Endodermal cell (in vitro differentiated cells): ENCODE results near the gene RNF149. TPM values are rescaled to one million over a fixed set of nuclear protein-coding genes. Genes with fewer than 3 reads are reported as not detected.

ENCODE experiments used
- DNase-seq: peaks from one replicate; pipeline ENCODE4 v3.0.0-alpha.2; 2017
- H3K27ac ChIP-seq: 2 replicates; pipeline ENCODE4 v1.5.1; 2013; ENCODE audit warnings: mild to moderate bottlenecking, low read depth, low read length, moderate library complexity
- H3K27me3 ChIP-seq: 2 replicates; pipeline ENCODE4 v1.6.1; 2013; ENCODE audit warnings: mild to moderate bottlenecking, low read length, moderate library complexity; ENCODE audit not compliant: insufficient read depth, control insufficient read depth, poor library complexity, severe bottlenecking
- H3K36me3 ChIP-seq: 2 replicates; pipeline ENCODE4 v1.7.0; 2013; ENCODE audit warnings: mild to moderate bottlenecking, low read length, moderate library complexity; ENCODE audit not compliant: control insufficient read depth, insufficient read depth
- H3K4me1 ChIP-seq: one replicate; pipeline ENCODE4 v1.7.0; 2013; ENCODE audit warnings: low read length; ENCODE audit not compliant: control insufficient read depth, insufficient read depth
- H3K4me3 ChIP-seq: 2 replicates; pipeline ENCODE4 v1.5.1; 2013; ENCODE audit warnings: mild to moderate bottlenecking, low read length, moderate library complexity
- H3K9ac ChIP-seq: 2 replicates; pipeline ENCODE4 v1.6.1; 2013; ENCODE audit warnings: mild to moderate bottlenecking, low read length, moderate library complexity; ENCODE audit not compliant: poor library complexity, severe bottlenecking; ENCODE audit errors: extremely low read depth
- H3K9me3 ChIP-seq: 2 replicates; pipeline ENCODE4 v1.6.1; 2013; ENCODE audit warnings: mild to moderate bottlenecking, low read length, moderate library complexity; ENCODE audit not compliant: control insufficient read depth
- H3K27ac Mint-ChIP-seq: 2 replicates; pipeline ENCODE4 v1.8.0; 2020; ENCODE audit warnings: mixed read lengths
- H3K27me3 Mint-ChIP-seq: 2 replicates; pipeline ENCODE4 v1.8.0; 2021; ENCODE audit warnings: mild to moderate bottlenecking, mixed read lengths; ENCODE audit not compliant: insufficient read depth
- H3K36me3 Mint-ChIP-seq: 2 replicates; pipeline ENCODE4 v1.8.0; 2020; ENCODE audit warnings: low read depth, mixed read lengths
- H3K4me1 Mint-ChIP-seq: 2 replicates; pipeline ENCODE4 v1.8.0; 2020; ENCODE audit warnings: mixed read lengths
- H3K4me3 Mint-ChIP-seq: 2 replicates; pipeline ENCODE4 v1.8.0; 2020; ENCODE audit warnings: mild to moderate bottlenecking, moderate library complexity, mixed read lengths
- H3K9me3 Mint-ChIP-seq: 2 replicates; pipeline ENCODE4 v1.8.0; 2020; ENCODE audit warnings: mild to moderate bottlenecking, mixed read lengths
- WGBS, 2 experiments: methylation state at CpG; one replicate each; pipeline versions ENCODE4 v1.1.5 to v1.1.7; 2013; ENCODE audit warnings: missing lambda C conversion rate in 2 of 2, mixed read lengths in 1 of 2; ENCODE audit not compliant: insufficient coverage in 1 of 2, insufficient read length in 1 of 2; 5-methylcytosine and 5-hydroxymethylcytosine counted together
- total RNA-seq, 2 donors: library from RNA; stranded (reverse); fragmentation: NEBNext Ultra II Directional in 1 of 2; extraction: Animal tissue kit (Norgen Biotek cat#: 25700) in 1 of 2; gene quantifications; 2 replicates in 1 of 2; 3 replicates in 1 of 2; pipeline ENCODE4 v1.2.1, GENCODE V29; 2021
- TF ChIP-seq, protein P1 (sequence below): fragments of 200-600 bp; sonication (generic); conservative IDR thresholded peaks from 2 replicates; pipeline ENCODE4 v1.5.0; 2021; ENCODE audit warnings: antibody characterized with exemption, mild to moderate bottlenecking

RNF149 gene
- total RNA-seq, 2 donors from 2014 or later: 26.4 to 36.3 TPM

DNA sequence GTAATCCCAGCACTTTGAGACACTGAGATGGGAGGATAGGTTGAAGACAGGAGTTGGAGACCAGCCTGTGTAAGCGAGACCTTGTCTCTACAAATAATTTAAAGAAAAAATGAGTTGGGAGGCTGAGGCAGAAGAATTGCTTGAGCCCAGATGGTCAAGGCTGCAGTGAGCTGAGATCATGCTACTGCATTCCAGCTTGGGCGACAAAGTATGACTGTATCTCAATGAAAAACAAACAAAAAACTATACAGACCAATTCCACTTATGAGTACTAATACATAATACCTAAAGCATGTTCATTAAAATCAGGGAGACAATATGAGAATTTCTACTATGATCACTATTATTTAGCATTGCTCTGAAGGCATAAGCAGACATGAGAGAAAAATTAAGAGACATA lies 12.6 kb downstream of the RNF149 start:
- peaks cover 30% of the 10 kb centered on the region for H3K36me3 ChIP-seq
- H3K9me3 Mint-ChIP-seq: no peaks in the 10 kb centered on the region
- H3K36me3 Mint-ChIP-seq: peaks cover 19% of the 10 kb centered on the region
- TF ChIP-seq, protein P1, sequence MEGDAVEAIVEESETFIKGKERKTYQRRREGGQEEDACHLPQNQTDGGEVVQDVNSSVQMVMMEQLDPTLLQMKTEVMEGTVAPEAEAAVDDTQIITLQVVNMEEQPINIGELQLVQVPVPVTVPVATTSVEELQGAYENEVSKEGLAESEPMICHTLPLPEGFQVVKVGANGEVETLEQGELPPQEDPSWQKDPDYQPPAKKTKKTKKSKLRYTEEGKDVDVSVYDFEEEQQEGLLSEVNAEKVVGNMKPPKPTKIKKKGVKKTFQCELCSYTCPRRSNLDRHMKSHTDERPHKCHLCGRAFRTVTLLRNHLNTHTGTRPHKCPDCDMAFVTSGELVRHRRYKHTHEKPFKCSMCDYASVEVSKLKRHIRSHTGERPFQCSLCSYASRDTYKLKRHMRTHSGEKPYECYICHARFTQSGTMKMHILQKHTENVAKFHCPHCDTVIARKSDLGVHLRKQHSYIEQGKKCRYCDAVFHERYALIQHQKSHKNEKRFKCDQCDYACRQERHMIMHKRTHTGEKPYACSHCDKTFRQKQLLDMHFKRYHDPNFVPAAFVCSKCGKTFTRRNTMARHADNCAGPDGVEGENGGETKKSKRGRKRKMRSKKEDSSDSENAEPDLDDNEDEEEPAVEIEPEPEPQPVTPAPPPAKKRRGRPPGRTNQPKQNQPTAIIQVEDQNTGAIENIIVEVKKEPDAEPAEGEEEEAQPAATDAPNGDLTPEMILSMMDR: no peak
- no peak overlapping the region for H3K4me3 Mint-ChIP-seq
- H3K9me3 ChIP-seq: no peaks in the 10 kb centered on the region
- no peak overlapping the region for H3K27ac Mint-ChIP-seq
- peaks cover 4% of the 10 kb centered on the region for H3K4me1 ChIP-seq
- no peaks in the 10 kb centered on the region for H3K27me3 ChIP-seq
- H3K4me1 Mint-ChIP-seq: peaks cover 10% of the 10 kb centered on the region
- no peaks in the 10 kb centered on the region for H3K27me3 Mint-ChIP-seq
- no peak overlapping the region for H3K4me3 ChIP-seq
- WGBS, 2 experiments: 98 to 100% methylated on average over 1 to 2 of the region's 2 CpGs
- no peak overlapping the region for H3K9ac ChIP-seq
- H3K27ac ChIP-seq: no peak overlapping the region
- DNase-seq: no peak

DNA sequence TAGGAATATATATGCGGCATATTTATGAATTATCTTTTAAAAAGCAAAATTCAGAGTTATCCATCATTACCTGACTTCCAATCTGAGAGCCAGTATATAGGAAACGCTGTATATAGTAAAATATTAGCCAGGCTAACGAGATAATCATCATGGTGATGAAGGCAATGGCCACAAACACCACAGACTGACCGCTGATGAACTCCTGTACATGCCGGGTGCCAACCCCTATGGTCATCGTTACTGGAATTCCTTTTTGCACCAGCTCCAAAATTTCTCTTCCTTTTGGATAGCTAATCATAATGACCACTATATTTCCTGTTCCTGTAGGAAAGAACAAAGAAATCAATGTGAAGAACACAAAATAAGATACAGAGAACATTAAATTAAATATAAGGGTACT lies 13.6 kb downstream of the RNF149 start:
- no peak overlapping the region for H3K27ac Mint-ChIP-seq
- H3K4me3 Mint-ChIP-seq: no peak overlapping the region
- no peaks in the 10 kb centered on the region for H3K27me3 ChIP-seq
- H3K27ac ChIP-seq: no peak overlapping the region
- H3K9me3 ChIP-seq: no peaks in the 10 kb centered on the region
- peaks cover 23% of the 10 kb centered on the region for H3K36me3 Mint-ChIP-seq
- WGBS, 2 experiments: 96 to 97% methylated on average over 3 to 6 of the region's 6 CpGs
- peaks cover 30% of the 10 kb centered on the region for H3K36me3 ChIP-seq
- TF ChIP-seq, protein P1: no peak
- H3K9ac ChIP-seq: no peak overlapping the region
- no peaks in the 10 kb centered on the region for H3K4me1 ChIP-seq
- peaks cover 2% of the 10 kb centered on the region for H3K4me1 Mint-ChIP-seq
- DNase-seq: no peak
- no peaks in the 10 kb centered on the region for H3K9me3 Mint-ChIP-seq
- no peaks in the 10 kb centered on the region for H3K27me3 Mint-ChIP-seq
- no peak overlapping the region for H3K4me3 ChIP-seq

DNA sequence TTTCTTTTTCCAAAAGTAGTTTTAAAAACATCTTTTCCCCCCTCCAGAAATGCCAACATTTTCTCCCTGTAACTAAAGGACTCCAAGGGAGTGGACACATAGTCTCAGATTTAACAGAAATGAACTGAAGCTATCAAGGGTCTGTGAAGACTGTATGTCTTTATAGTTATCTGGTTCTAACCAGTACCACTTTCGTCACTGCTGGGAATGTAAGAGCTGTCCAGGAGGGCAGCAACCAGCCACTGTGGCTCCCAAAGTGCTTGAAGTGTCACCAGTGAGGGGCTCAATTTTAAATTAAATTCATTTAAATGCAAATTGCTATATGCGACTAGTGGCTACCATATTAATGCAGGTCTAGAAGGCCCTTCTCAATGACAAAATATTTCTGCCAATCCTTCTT lies 15.0 kb downstream of the RNF149 start:
- Histone ChIP-seq H3K4me1 (no peaks in the 10 kb centered on the region), H3K9ac (no peak overlapping the region), H3K27ac (no peak overlapping the region), H3K9me3 (no peaks in the 10 kb centered on the region), H3K27me3 (no peaks in the 10 kb centered on the region), H3K4me3 (no peak overlapping the region), H3K36me3 (peaks cover 35% of the 10 kb centered on the region)
- TF ChIP-seq, protein P1: no peak
- no peak overlapping the region for H3K4me3 Mint-ChIP-seq
- no peak for DNase-seq
- H3K27ac Mint-ChIP-seq: no peak overlapping the region
- no peaks in the 10 kb centered on the region for H3K4me1 Mint-ChIP-seq
- H3K36me3 Mint-ChIP-seq: peaks cover 28% of the 10 kb centered on the region
- WGBS, 2 experiments: 85 to 97% methylated on average over 2 of the region's 2 CpGs
- no peaks in the 10 kb centered on the region for H3K27me3 Mint-ChIP-seq
- no peaks in the 10 kb centered on the region for H3K9me3 Mint-ChIP-seq
